Testis (tissue), 3 donors: ENCODE results near the gene WDR86. TPM values are rescaled to one million over a fixed set of nuclear protein-coding genes. Genes with fewer than 3 reads are reported as not detected.
A peak's percentile ranks its signal among the peaks of the same experiment; 100 is the strongest.

ENCODE experiments used
- DNase-seq: peaks from one replicate; pipeline ENCODE4 v3.0.0-alpha.2; 2019
- H3K27ac ChIP-seq, 2 donors: fragments of 200-600 bp; sonication (generic); one replicate each; pipeline ENCODE4 v1.5.1; 2019
- H3K27me3 ChIP-seq: fragments of 200-600 bp; sonication (generic); one replicate; pipeline ENCODE4 v1.5.1; 2019
- H3K36me3 ChIP-seq: fragments of 200-600 bp; sonication (generic); one replicate; pipeline ENCODE4 v1.5.1; 2017; ENCODE audit warnings: low read depth; ENCODE audit errors: missing control alignments
- H3K4me1 ChIP-seq: fragments of 200-600 bp; sonication (generic); one replicate; pipeline ENCODE4 v1.5.1; 2019
- H3K4me3 ChIP-seq, 2 donors: fragments of 200-600 bp; sonication (generic); one replicate each; pipeline ENCODE4 v1.5.1; 2017 to 2019
- H3K9me3 ChIP-seq: fragments of 200-600 bp; sonication (generic); one replicate; pipeline ENCODE4 v1.5.1; 2017
- CTCF ChIP-seq, 3 experiments: fragments of 450-650 bp in 2 of 3; fragments of 200-600 bp in 1 of 3; sonication (generic) in 1 of 3; IDR thresholded peaks; one replicate each; pipeline ENCODE4 v1.5.1; 2016 to 2019; ENCODE audit warnings: antibody characterized with exemption in 3 of 3, mild to moderate bottlenecking in 2 of 3, moderate library complexity in 1 of 3
- POLR2A ChIP-seq: fragments of 450-650 bp; IDR thresholded peaks from one replicate; pipeline ENCODE4 v1.6.1; 2017; ENCODE audit warnings: antibody characterized with exemption, mild to moderate bottlenecking, moderate library complexity
- WGBS, 2 donors: methylation state at CpG; one replicate each; pipeline ENCODE4 v1.1.5; 2018; 5-methylcytosine and 5-hydroxymethylcytosine counted together
- intact Hi-C: fragments of 100-400 bp; cut with DNase I; formaldehyde crosslinking; loops from one replicate; pipeline ENCODE4 v1.15.1; 2023; ENCODE audit warnings: low total_unique reads
- polyA plus RNA-seq: library from polyadenylated mRNA; stranded (reverse); fragments of 350-450 nt; fragmentation: Illumina TruSeq; extraction: RNeasy Lipid Tissue Mini Kit (QIAGEN cat#74804); gene quantifications from one replicate; pipeline ENCODE4 v1.2.3, GENCODE V29; 2014; ENCODE audit warnings: low read depth, low replicate concordance; ENCODE audit not compliant: insufficient read depth
- total RNA-seq, 2 donors: library from RNA; depleted of rRNA; stranded (reverse); fragments of >200 nt; gene quantifications; one replicate each; pipeline ENCODE4 v1.2.3, GENCODE V29; 2016

Gene WDR86
- total and polyA plus RNA-seq, 3 donors from 2014 or later, result 2.8 to 20.3 (median 9.6) TPM

DNA sequence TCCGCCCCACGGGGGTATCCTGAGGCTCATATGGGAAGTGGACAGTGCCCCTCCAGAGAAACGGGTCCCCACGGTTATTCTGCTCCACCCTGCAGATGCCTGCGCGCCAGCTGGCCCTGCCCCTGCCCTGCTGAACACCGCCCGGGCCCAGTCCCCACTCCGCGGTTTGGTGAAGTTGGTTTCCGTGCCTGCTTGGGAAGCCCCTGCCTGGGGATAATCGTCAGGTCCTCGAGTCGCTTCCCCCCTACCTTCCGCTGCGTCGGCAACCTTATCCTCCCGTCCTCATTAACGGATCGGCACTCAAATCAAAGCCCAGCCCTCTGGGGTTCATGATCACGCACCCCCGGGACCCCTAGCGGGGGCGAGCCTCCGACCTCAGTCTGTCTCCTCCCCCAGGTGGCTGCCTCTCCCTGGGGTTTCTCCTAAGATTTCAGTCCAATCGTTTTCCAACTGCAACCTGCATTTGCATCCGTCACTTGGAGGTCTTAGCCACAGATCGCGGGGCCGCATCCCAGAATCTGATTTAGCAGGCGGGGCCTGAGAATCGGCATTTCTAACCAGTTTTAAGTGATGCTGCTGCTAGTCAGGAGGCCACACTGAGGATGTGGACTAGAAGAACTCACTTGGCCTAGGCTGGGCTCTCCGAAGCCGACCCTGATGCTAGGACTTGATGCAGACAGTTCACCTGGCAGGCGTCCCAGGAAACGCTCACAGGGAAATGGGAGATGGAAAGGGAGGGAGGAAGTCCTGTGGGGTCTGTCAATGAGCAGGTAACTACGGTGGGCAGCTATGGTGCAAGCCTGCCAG is 27.6 kb downstream of the WDR86 start:
- peaks cover 19% of the 10 kb centered on the region for H3K4me1 ChIP-seq
- no peaks in the 10 kb centered on the region for H3K36me3 ChIP-seq
- no peaks in the 10 kb centered on the region for H3K9me3 ChIP-seq
- H3K27me3 ChIP-seq, result no peaks in the 10 kb centered on the region
- peak overlapping the region in 1 of 2 donors; percentile 43 for H3K4me3 ChIP-seq
- DNase-seq, result no peak
- TF ChIP-seq CTCF (IDR thresholded peaks at IDR 0.05), result no peak
- no peak for TF ChIP-seq POLR2A
- WGBS, 2 donors, result 32 to 42% methylated on average over 23 to 37 of the region's 37 CpGs
- H3K27ac ChIP-seq, result no peak overlapping the region
- intact Hi-C loops, result no loop called here

GRCh38 chr7:151381348-151382078 is 28.3 kb downstream of the WDR86 start:
- Histone ChIP-seq H3K27ac (no peak overlapping the region), H3K9me3 (no peaks in the 10 kb centered on the region), H3K36me3 (no peaks in the 10 kb centered on the region), H3K27me3 (no peaks in the 10 kb centered on the region), H3K4me3 (peak overlapping the region; percentile 18 to 43), H3K4me1 (peaks cover 14% of the 10 kb centered on the region)
- intact Hi-C loops, result no loop called here
- DNase-seq, result no peak
- WGBS, 2 donors, result 5 to 21% methylated on average over 11 to 51 of the region's 83 CpGs
- TF ChIP-seq POLR2A (no peak), CTCF (IDR thresholded peaks at IDR 0.05) (no peak)

GRCh38 chr7:151381098-151381347 is 28.8 kb downstream of the WDR86 start:
- Histone ChIP-seq H3K4me3 (peak overlapping the region in 1 of 2 donors; percentile 43), H3K27ac (no peak overlapping the region)

GRCh38 chr7:151380199-151381097 is 29.4 kb downstream of the WDR86 start:
- Histone ChIP-seq H3K4me1 (peaks cover 14% of the 10 kb centered on the region), H3K27ac (no peak overlapping the region), H3K4me3 (no peak overlapping the region), H3K9me3 (no peaks in the 10 kb centered on the region), H3K36me3 (no peaks in the 10 kb centered on the region), H3K27me3 (no peaks in the 10 kb centered on the region)
- intact Hi-C loops, result no loop called here
- WGBS, 2 donors, result 80 to 81% methylated on average over 17 to 32 of the region's 32 CpGs
- TF ChIP-seq CTCF (IDR thresholded peaks at IDR 0.05), result no peak
- no peak for TF ChIP-seq POLR2A
- no peak for DNase-seq

More at GRCh38 chr7:151381098-151381347, 28.8 kb downstream of the WDR86 start:
- H3K9me3 ChIP-seq, result no peaks in the 10 kb centered on the region
- TF ChIP-seq POLR2A (no peak), CTCF (IDR thresholded peaks at IDR 0.05) (no peak)
- intact Hi-C loops, result no loop called here
- peaks cover 14% of the 10 kb centered on the region for H3K4me1 ChIP-seq
- no peak for DNase-seq
- WGBS, 2 donors, result 3 to 20% methylated on average over 7 of the region's 7 CpGs
- no peaks in the 10 kb centered on the region for H3K27me3 ChIP-seq
- no peaks in the 10 kb centered on the region for H3K36me3 ChIP-seq
